ENCODE measurements around the gene TMEM144. TPM values are rescaled to one million over a fixed set of nuclear protein-coding genes. Genes with fewer than 3 reads are reported as not detected.
"Not testable (repeated sequence)": the region's sequence is repeated elsewhere in the genome, so short reads cannot be mapped to it uniquely, and the experiment has no call there.

Gene TMEM144
- total RNA-seq, 8 experiments from 2014 or later: 0.38 to 5.1 (median 1.7) TPM

DNA sequence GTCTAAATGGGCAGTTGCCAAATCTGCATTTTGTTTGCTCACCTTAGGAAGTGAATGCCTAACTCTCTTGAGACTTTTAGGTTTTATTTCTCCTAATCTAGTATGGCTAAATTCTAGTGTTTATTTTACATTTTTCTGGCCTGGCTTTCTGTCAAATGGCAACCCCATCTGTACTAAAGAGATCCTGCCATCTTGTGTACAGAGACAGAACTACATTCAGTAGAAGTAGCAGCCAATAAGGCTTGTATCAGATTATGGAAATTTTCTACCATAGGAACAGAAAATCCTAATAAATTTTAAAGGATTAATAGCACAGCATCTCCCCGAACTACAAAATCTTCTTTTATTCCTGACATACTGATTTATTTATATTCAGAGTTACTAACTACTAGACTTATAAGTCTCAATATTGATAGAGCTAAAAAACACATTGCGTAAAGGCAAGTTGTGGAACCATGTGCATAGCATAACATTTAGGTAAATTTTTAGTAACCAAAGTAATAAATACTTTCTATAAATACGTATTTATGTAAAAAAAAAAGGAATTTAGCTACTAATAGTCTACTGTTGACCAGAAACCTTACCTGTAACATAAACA, 45.5 kb downstream of the TMEM144 start:
- Histone ChIP-seq H3K4me1 (replicated peaks in 1 of 2) (peaks cover 0 to 5% of the 10 kb centered on the region in 2 donors), H3K27ac (no peak overlapping the region), H3K4me3 (no peak overlapping the region)
- in situ Hi-C loops (cut with MboI; ENCODE audit: low pct_unique_long_range_greater_than_20kb in 2 of 9, low sequenced_read_pairs in 9 of 9, unreplicated experiment in 9 of 9): loop anchor here in 8 of 9 experiments (10.0 to 25.0 kb wide), 7 partner anchors 131 to 1181 kb away; no protein-coding TSS in a partner anchor
- ATAC-seq (replicated peaks in 6 of 8): peak in 6 of 8 experiments; percentile 37 to 63 (median 50)
- 30 to 50% (median 35%) methylated on average over 2 to 3 of the region's 3 CpGs for WGBS, 10 experiments

DNA sequence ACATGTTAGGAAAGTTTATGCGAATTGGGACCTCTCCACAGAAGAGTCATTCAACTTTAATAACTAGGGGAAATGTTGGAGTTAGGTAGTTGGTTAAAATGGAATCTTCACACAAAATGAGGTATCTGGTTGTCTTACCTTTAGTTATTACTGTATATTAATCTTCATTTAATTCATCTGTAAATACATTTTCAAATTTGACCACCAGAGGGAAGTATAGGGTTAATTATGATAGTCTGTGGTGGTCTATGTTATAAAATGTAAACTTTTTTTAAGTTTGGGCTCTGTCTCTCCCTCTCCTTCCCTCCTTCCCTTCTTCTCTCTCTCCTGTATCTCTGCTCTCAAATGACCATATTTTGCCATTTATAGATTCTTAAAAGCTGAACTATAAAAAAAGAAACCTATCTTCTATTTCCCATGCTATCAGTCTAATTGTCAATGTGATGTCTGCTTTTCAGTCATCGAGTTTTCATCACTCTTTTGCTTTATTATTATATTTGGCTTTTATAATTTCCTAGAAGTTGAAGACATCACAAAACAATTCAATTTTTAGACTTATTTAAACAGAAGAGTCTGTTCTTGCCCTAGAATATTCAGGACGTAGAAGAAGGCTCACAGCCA, 49.8 kb downstream of the TMEM144 start:
- peak in 2 of 8 experiments; percentile 37 to 74 for ATAC-seq (replicated peaks in 6 of 8)
- H3K27ac ChIP-seq: no peak overlapping the region
- H3K4me1 ChIP-seq (replicated peaks in 1 of 2): peaks cover 0 to 10% of the 10 kb centered on the region in 2 donors
- in situ Hi-C loops (cut with MboI; ENCODE audit: low pct_unique_long_range_greater_than_20kb in 2 of 9, low sequenced_read_pairs in 9 of 9, unreplicated experiment in 9 of 9): loop anchor here in 8 of 9 experiments (10.0 to 25.0 kb wide), 7 partner anchors 127 to 1177 kb away; no protein-coding TSS in a partner anchor
- 0 to 100% (median 30%) methylated on average over 1 to 3 of the region's 3 CpGs; no CpG with 5 or more reads in 1 of the 10 experiments for WGBS, 10 experiments
- H3K4me3 ChIP-seq: no peak overlapping the region

- no peak for ATAC-seq (replicated peaks in 6 of 8)
- Histone ChIP-seq H3K27ac (no peak overlapping the region), H3K4me3 (no peak overlapping the region), H3K4me1 (replicated peaks in 1 of 2) (peaks cover 0 to 10% of the 10 kb centered on the region in 2 donors)
- 7 to 98% (median 47%) methylated on average over 3 to 4 of the region's 4 CpGs for WGBS, 10 experiments
- in situ Hi-C loops (cut with MboI; ENCODE audit: low pct_unique_long_range_greater_than_20kb in 2 of 9, low sequenced_read_pairs in 9 of 9, unreplicated experiment in 9 of 9): loop anchor here in 8 of 9 experiments (10.0 to 25.0 kb wide), 7 partner anchors 126 to 1176 kb away; no protein-coding TSS in a partner anchor
These were observed 51.2 kb downstream of the TMEM144 start for GRCh38 chr4:158261480-158261879.

DNA sequence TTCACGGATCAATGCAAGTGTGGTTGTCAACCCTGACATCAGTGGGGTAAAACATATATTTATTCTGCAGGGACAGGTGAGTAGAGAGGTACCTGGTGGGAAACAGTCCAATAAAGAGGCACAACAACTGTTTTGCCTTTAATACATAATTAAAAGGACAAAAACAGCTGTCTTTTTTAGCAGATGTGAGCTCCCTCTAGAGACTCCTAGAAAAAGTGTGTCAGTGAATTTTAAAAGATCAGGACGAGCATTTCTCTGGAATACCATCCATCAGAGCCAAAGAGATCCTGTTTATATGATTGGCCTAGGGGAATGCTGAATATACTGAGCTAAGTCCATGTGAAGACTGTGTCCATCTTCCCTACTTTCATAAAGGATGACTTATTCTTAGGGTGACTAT, 58.3 kb downstream of the TMEM144 start:
- Histone ChIP-seq H3K4me1 (replicated peaks in 1 of 2) (peaks cover 0 to under 1% of the 10 kb centered on the region in 2 donors), H3K4me3 (no peak overlapping the region), H3K27ac (no peak overlapping the region)
- 25 to 86% (median 67%) methylated on average over 1 of the region's 2 CpGs; no CpG with 5 or more reads in 5 of the 10 experiments for WGBS, 10 experiments
- no peak for ATAC-seq (replicated peaks in 6 of 8)
- in situ Hi-C loops (cut with MboI; ENCODE audit: low pct_unique_long_range_greater_than_20kb in 2 of 9, low sequenced_read_pairs in 9 of 9, unreplicated experiment in 9 of 9): loop anchor here in 8 of 9 experiments (10.0 to 25.0 kb wide), 7 partner anchors 119 to 1169 kb away; no protein-coding TSS in a partner anchor

GRCh38 chr4:158274636-158275035, 64.3 kb downstream of the TMEM144 start:
- H3K4me3 ChIP-seq: no peak overlapping the region
- no peak overlapping the region for H3K27ac ChIP-seq
- no peak for ATAC-seq (replicated peaks in 6 of 8)
- 78 to 100% (median 92%) methylated on average over 1 to 5 of the region's 5 CpGs for WGBS, 10 experiments
- in situ Hi-C loops (cut with MboI; ENCODE audit: low pct_unique_long_range_greater_than_20kb in 2 of 9, low sequenced_read_pairs in 9 of 9, unreplicated experiment in 9 of 9): loop anchor here in 8 of 9 experiments (25.0 kb wide), 6 partner anchors 113 to 1163 kb away; no protein-coding TSS in a partner anchor
- peaks cover 0 to 3% of the 10 kb centered on the region in 2 donors for H3K4me1 ChIP-seq (replicated peaks in 1 of 2)

DNA sequence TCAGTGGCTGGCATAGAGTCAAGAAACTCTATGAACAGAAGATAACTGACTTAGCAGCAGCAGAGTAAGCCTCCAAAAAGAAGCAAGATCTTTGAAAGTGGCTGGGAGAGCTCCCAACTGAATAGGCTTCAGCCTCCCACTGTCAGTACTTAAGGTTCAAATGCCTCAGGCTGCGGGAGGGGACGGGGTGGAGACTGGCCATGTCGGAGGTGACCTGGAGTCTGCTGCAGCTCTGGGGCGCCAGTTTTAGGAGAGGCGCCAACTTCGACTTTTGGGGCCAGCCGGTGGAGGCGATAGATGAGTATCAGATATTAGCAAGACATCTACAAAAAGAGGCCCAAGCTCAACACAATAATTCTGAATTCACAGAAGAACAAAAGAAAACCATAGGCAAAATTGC, 67.3 kb downstream of the TMEM144 start:
- in situ Hi-C loops (cut with MboI; ENCODE audit: low pct_unique_long_range_greater_than_20kb in 2 of 9, low sequenced_read_pairs in 9 of 9, unreplicated experiment in 9 of 9): no loop called here

GRCh38 chr4:158279052-158279451, 68.8 kb downstream of the TMEM144 start:
- H3K27ac ChIP-seq; H3K4me1 ChIP-seq (replicated peaks in 1 of 2); H3K4me3 ChIP-seq; in situ Hi-C loops (cut with MboI; ENCODE audit: low pct_unique_long_range_greater_than_20kb in 2 of 9, low sequenced_read_pairs in 9 of 9, unreplicated experiment in 9 of 9): not testable (repeated sequence)
- peak in 2 of 8 experiments; percentile 46 to 90 for ATAC-seq (replicated peaks in 6 of 8)
- 0 to 100% (median 44%) methylated on average over 1 of the region's 1 CpG; no CpG with 5 or more reads in 5 of the 10 experiments for WGBS, 10 experiments

More for the DNA sequence above, 67.3 kb downstream of the TMEM144 start:
- Histone ChIP-seq H3K4me3 (no peak overlapping the region), H3K4me1 (replicated peaks in 1 of 2) (peaks cover 0 to 5% of the 10 kb centered on the region in 2 donors), H3K27ac (no peak overlapping the region)
- no peak for ATAC-seq (replicated peaks in 6 of 8)
- 60 to 100% (median 95%) methylated on average over 1 to 4 of the region's 8 CpGs; no CpG with 5 or more reads in 2 of the 10 experiments for WGBS, 10 experiments

GRCh38 chr4:158280856-158281255, 70.6 kb downstream of the TMEM144 start:
- Histone ChIP-seq H3K4me1 (replicated peaks in 1 of 2) (peaks cover 0 to 2% of the 10 kb centered on the region in 2 donors), H3K27ac (no peak overlapping the region), H3K4me3 (no peak overlapping the region)
- no peak for ATAC-seq (replicated peaks in 6 of 8)
- 44 to 100% (median 90%) methylated on average over 1 to 5 of the region's 5 CpGs; no CpG with 5 or more reads in 1 of the 10 experiments for WGBS, 10 experiments
- in situ Hi-C loops (cut with MboI; ENCODE audit: low pct_unique_long_range_greater_than_20kb in 2 of 9, low sequenced_read_pairs in 9 of 9, unreplicated experiment in 9 of 9): no loop called here

DNA sequence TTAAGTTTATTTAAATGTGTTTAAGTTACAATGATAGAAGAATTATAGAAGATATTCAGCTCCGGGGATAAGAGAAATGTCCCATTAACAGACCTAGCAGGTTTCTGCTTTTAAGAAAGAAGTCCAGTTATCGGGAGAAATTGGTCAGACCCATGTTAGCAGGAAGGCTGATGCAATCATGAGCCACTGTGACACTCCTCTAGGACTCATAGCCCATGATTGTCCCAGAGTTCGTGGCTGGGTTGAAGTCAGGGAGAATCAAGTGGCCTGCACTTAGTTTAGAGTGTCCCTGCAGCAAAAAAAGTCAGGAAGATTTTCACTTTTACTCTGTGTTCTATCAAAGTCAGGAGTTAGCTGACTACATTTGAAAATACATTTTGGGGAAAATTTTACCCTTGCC, 72.0 kb downstream of the TMEM144 start:
- H3K4me3 ChIP-seq: no peak overlapping the region
- H3K4me1 ChIP-seq (replicated peaks in 1 of 2): peaks cover 0 to 2% of the 10 kb centered on the region in 2 donors
- in situ Hi-C loops (cut with MboI; ENCODE audit: low pct_unique_long_range_greater_than_20kb in 2 of 9, low sequenced_read_pairs in 9 of 9, unreplicated experiment in 9 of 9): no loop called here
- no peak overlapping the region for H3K27ac ChIP-seq
- 30 to 100% (median 88%) methylated on average over 1 to 3 of the region's 3 CpGs; no CpG with 5 or more reads in 1 of the 10 experiments for WGBS, 10 experiments
- ATAC-seq (replicated peaks in 6 of 8): peak in 3 of 8 experiments; percentile 18 to 80 (median 55)

DNA sequence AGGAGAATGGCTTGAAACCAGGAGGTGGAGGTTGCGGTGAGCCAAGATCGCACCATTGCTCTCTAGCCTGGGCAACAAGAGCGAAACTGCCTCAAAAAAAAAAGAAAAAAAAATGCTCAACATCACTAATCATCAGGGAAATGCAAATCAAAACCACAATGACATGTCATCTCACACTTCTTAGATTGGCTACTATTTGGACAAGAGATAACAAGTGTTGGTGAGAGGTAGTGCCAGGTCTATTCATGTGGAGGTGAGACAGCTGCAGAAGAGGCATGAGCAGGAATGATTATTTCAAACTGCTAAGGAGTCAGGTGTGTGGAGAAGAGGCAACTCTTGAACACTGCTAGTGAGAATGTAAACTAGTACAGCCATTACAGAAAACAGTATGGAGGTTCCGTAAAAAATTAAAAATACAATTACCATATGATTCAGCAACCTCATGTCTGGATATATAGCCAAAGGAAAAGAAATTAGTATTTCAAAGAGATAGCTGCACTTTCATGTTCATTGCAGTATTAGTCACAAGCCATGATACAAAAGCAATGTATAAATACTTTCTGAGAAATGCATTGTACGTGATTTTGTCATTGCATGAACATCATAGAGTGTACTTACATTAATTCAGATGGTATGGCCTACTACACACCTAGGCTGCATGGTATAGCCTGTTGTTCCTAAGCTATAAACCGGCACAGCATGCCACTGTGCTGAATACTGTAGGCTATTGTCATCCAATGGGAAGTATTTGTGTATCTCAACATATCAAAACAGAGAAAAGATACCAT, 75.3 kb downstream of the TMEM144 start:
- WGBS, 10 experiments: 56 to 90% (median 84%) methylated on average over 2 to 6 of the region's 6 CpGs

DNA sequence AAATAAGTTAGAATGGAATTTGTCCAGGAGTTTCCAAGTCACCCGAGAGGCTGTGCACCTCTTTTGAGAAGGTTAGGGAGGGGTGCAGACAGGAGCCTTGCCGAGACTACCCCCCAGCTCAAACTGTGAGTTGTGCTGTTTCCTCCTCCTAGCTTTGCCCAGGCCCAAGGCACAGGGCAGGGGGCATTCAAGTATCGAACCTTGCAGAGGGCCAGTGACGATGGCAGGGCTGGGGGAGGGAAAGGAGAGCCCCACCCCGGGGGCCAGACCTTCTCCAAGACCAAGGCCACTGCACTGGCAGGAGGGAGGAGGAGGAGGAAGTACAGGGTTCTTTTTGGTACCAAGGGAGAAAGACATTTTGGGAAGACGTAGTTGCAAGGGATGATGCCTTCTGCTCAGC, 80.6 kb downstream of the TMEM144 start:
- H3K27ac ChIP-seq: no peak overlapping the region
- WGBS, 10 experiments: 66 to 100% (median 80%) methylated on average over 1 to 2 of the region's 6 CpGs; no CpG with 5 or more reads in 5 of the 10 experiments
- ATAC-seq (replicated peaks in 6 of 8): no peak
- in situ Hi-C loops (cut with MboI; ENCODE audit: low pct_unique_long_range_greater_than_20kb in 2 of 9, low sequenced_read_pairs in 9 of 9, unreplicated experiment in 9 of 9): no loop called here
- H3K4me1 ChIP-seq (replicated peaks in 1 of 2): no peaks in the 10 kb centered on the region
- no peak overlapping the region for H3K4me3 ChIP-seq

More for the DNA sequence above, 75.3 kb downstream of the TMEM144 start:
- Histone ChIP-seq H3K4me1 (replicated peaks in 1 of 2) (peaks cover 0 to 2% of the 10 kb centered on the region in 2 donors), H3K4me3 (no peak overlapping the region), H3K27ac (no peak overlapping the region)
- in situ Hi-C loops (cut with MboI; ENCODE audit: low pct_unique_long_range_greater_than_20kb in 2 of 9, low sequenced_read_pairs in 9 of 9, unreplicated experiment in 9 of 9): no loop called here
- ATAC-seq (replicated peaks in 6 of 8): no peak

- WGBS, 10 experiments: 40 to 100% (median 94%) methylated on average over 1 to 6 of the region's 11 CpGs; no CpG with 5 or more reads in 5 of the 10 experiments
- in situ Hi-C loops (cut with MboI; ENCODE audit: low pct_unique_long_range_greater_than_20kb in 2 of 9, low sequenced_read_pairs in 9 of 9, unreplicated experiment in 9 of 9): no loop called here
- H3K27ac ChIP-seq: no peak overlapping the region
These were observed 81.2 kb downstream of the TMEM144 start for GRCh38 chr4:158291334-158292055.

More at GRCh38 chr4:158291334-158292055, 81.2 kb downstream of the TMEM144 start:
- Histone ChIP-seq H3K4me3 (no peak overlapping the region), H3K4me1 (replicated peaks in 1 of 2) (no peaks in the 10 kb centered on the region)
- ATAC-seq (replicated peaks in 6 of 8): no peak
